ENCODE measurements around the gene ACSS1.

ACSS1 gene

GRCh38 chr20:25012616-25013189, 45.2 kb downstream of the ACSS1 start:
- H3K4me3 ChIP-seq (ENCODE audit: low read depth, low read length) = no peak overlapping the region
- DNase-seq (ENCODE audit: low read depth) = no peak
- no peak for TF ChIP-seq CTCF (IDR thresholded peaks at IDR 0.05; ENCODE audit: insufficient read depth, low read depth, low read length, missing control alignments)

- no peak for TF ChIP-seq CTCF (IDR thresholded peaks at IDR 0.05; ENCODE audit: insufficient read depth, low read depth, low read length, missing control alignments)
- no peak for DNase-seq (ENCODE audit: low read depth)
- H3K4me3 ChIP-seq (ENCODE audit: low read depth, low read length) = no peak overlapping the region
These were observed 46.1 kb downstream of the ACSS1 start for GRCh38 chr20:25011831-25012241.

- no peak for DNase-seq (ENCODE audit: low read depth)
- TF ChIP-seq CTCF (IDR thresholded peaks at IDR 0.05; ENCODE audit: insufficient read depth, low read depth, low read length, missing control alignments) = no peak
- no peak overlapping the region for H3K4me3 ChIP-seq (ENCODE audit: low read depth, low read length)
These were observed 46.7 kb downstream of the ACSS1 start for GRCh38 chr20:25011261-25011660.

- no peak overlapping the region for H3K4me3 ChIP-seq (ENCODE audit: low read depth, low read length)
- DNase-seq (ENCODE audit: low read depth) = no peak
These were observed 48.5 kb downstream of the ACSS1 start for GRCh38 chr20:25009218-25010145.

GRCh38 chr20:25008388-25009217, 49.3 kb downstream of the ACSS1 start:
- TF ChIP-seq CTCF (IDR thresholded peaks at IDR 0.05; ENCODE audit: insufficient read depth, low read depth, low read length, missing control alignments) = no peak
- no peak for DNase-seq (ENCODE audit: low read depth)
- H3K4me3 ChIP-seq (ENCODE audit: low read depth, low read length) = no peak overlapping the region

More at GRCh38 chr20:25009218-25010145, 48.5 kb downstream of the ACSS1 start:
- TF ChIP-seq CTCF (IDR thresholded peaks at IDR 0.05; ENCODE audit: insufficient read depth, low read depth, low read length, missing control alignments) = no peak

- no peak overlapping the region for H3K4me3 ChIP-seq (ENCODE audit: low read depth, low read length)
- DNase-seq (ENCODE audit: low read depth) = no peak
- no peak for TF ChIP-seq CTCF (IDR thresholded peaks at IDR 0.05; ENCODE audit: insufficient read depth, low read depth, low read length, missing control alignments)
These were observed 50.2 kb downstream of the ACSS1 start for GRCh38 chr20:25007491-25008305.

Measured in GM12865 (cell line).